Measurements from ENCODE around the gene PRXL2A.
"Not testable (repeated sequence)": the region's sequence is repeated elsewhere in the genome, so short reads cannot be mapped to it uniquely, and the experiment has no call there.

The PRXL2A gene

DNA sequence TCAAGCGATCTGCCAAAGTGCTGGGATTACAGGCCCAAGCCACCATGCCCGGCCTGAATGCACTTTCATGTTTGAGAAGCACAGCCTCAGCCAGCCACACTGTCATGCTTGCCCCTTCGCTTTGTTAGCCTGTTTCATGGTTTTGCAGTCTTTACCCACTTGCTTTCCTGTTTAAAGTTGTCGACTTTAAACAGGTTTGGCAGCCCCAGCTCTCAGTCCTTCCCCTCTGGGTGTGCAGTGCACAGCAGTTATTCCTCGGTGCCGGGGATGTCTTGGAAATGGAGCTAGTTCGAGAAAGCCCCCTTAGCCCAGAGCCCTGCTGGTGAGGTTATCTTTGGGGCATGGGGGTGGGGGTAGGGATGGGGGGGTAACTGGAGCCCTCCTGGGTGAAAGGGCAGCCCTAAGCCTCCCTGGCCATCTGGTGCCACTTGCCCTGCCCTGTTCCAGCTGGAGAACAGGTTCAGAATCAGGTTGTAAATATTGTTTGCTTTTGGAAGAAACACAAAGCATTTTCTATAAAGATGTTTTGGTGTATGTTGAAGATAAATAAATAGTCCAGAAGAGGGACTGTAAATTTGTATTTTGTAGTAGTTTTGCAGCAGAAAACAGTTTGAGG is 60.6 kb downstream of the PRXL2A start:
- H3K27ac ChIP-seq = peak overlapping the region in 20 of 21 experiments; percentile 3 to 99 (median 76)
- H3K4me3 ChIP-seq = peak overlapping the region in 2 of 7 experiments; percentile 7 to 9

DNA sequence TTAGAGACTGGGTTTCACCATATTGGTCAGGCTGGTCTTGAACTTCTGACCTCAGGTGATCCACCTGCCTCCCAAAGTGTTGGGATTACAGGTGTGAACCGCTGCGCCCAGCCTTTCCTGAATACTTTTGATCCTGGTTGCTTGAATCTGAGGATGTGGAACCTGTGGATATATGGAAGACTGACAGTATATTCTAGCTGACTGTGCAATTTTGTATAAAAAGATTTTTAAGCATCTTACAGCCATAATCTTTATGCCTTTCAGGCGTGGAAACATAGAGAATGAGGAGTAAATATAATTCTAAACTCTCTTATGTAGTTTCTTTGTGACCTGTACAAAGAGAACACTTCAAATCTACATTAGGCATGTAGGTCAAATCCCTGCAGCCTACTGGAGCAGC is 61.9 kb downstream of the PRXL2A start:
- no peak overlapping the region for H3K4me3 ChIP-seq
- peak overlapping the region in 17 of 21 experiments; percentile 6 to 99 (median 75) for H3K27ac ChIP-seq

DNA sequence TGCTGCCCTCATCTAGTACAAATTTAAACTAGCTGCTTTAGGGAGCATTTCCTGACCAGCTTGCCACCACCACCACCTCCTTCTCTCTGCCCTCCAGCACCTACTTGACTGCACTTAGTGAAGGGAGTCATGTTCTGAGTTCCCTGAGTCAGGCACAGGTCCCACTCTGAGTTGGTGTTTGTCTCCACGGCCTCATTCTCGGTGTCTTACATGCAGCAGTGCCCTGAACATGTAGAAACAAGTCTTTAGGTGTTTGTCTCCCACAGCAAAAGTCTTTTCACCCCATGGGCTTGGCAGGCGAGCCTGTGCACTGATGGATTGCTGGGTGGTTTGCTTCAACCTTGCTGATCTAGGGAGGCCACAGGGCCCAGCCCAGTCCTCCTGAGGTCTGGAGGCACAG is 62.6 kb downstream of the PRXL2A start:
- H3K27ac ChIP-seq = peak overlapping the region in 19 of 21 experiments; percentile 5 to 99 (median 69)
- no peak overlapping the region for H3K4me3 ChIP-seq

DNA sequence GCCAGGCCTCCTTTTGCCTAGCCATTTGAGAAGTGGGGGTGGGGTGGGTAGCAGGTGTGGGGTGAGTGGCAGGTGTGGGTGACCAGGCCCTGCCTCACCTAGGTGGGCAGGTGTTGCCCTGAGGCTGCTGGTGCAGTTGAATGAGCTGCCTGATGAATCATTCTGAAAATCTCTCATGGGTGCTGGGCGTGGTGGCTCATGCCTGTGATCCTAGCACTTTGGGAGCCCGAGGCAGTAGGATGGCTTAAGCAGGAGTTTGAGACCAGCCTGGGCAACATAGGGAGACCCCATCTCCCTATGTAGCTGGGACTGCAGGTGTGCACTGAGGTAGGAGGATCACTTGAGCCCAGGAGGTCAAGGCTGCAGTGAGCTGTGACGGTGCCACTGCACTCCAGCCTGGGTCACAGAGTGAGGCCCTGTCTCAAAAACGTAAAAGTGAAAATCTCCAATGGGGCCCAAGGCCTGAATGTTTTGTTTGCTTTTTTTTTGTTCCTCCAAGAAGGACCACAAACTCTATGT is 63.4 kb downstream of the PRXL2A start:
- Histone ChIP-seq H3K4me3 (no peak overlapping the region), H3K27ac (peak overlapping the region in 20 of 21 experiments; percentile 5 to 99 (median 68))

DNA sequence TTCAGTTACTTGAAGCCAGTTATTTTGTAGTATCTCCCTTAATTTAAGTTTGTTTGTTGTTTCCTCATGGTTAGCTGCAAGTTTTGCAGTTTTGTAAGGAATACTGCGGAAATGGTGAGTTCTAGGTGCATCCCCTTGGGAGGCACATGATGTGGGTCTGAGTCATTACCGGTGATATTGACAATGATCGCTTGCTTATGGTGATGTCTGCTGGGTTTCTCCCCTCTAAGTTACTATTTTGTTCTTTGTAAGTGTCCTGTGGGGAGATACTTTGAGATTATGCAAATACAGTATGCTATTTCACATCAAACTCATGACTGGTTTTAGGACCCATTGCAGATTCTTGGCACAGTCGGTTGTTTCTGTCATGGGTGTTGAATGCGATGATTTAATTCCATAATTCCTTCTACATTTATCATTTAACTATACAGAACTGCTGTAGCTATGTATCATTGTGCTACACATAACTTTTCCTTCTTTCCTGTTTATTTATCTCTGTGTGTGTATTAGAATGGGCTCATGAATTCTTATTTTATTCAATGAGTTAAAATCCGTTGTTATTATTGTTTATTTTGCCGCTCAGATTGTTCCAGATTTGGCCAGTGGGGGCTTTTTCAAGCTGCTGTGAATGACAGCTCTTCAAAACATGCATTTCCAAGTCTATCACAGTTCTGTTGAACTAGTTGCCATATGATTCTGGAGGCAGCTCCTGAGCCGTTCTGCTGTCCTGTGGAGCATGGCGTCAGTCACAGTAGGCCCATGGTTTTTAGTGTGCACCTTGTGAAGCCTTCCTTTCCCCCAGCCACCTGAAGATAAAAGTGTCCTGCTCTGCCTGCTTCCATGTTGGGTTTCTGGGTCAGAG is 64.1 kb downstream of the PRXL2A start:
- Histone ChIP-seq H3K4me3 (no peak overlapping the region), H3K27ac (peak overlapping the region in 20 of 21 experiments; percentile 10 to 99 (median 76))

DNA sequence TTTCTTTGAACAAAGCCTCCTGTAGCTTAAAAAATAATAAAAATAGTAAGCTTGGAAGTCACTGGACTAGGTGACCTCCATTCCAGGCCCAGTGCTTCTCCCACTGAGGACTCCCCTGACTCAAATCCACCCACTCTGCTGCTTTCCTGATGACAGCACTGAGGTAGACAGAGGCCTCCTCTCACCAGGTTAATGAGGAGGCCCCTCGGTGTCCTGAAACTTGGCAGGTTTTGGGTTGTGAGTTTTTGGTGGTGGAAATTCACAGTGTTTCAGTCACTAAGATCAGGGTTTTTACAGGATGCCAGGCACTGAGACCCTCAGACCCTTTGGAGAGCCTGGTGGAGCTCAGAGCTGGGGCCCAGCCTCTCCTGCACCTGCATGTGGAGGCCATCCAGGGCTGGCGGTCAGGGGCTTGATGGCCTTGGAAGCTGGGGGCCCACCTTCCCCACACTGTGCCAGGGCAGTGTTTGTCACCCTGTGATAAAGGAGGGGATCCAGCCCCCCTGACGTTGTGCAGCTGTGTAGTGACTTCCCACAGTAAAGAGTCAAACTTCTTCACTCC is 64.8 kb downstream of the PRXL2A start:
- peak overlapping the region in 20 of 21 experiments; percentile 10 to 99 (median 76) for H3K27ac ChIP-seq
- no peak overlapping the region for H3K4me3 ChIP-seq

DNA sequence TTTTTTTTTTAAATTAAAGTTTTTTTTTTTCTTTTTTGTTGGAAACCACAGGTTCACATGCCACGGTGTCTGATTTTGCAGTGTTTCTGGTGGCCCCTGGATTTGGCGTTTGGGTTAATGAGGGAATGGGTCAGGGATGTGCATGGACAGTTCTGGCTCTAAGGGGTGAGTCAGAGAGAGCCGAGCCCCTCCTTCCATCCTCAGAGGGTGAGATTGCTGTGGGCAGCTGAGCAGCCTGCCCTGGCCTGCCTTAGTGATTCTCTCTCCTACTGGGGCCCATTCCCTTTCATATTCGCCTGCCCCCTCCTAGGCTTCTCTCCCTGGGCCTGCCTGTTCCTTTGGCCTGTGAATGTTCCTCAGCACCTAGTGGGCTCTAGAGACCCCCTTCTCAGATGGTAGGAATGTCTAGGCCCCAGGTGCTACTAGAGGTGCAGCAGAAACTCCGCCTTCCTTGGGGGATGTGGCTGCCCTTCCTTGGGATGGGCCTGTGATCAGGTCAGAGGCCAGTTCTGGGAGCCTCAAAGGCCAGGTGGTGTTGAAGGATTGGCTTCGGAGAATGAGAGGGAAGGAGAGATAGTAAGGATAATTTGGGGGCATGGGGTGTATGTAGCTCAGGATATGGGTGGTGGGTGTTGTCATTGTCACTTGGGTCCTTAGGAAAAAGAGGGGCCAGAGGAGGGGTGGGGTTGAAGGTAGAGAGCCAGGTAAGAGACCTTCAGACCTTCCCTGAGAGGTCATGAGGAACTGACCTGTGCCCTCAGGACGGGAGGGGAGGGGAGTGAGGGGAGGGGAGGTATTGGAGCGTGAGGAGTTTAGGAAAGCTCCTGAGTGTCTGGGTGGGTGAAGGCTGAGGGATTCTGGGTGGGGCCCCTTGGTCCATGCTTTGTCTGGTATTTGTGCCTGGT is 65.6 kb downstream of the PRXL2A start:
- peak overlapping the region in 18 of 21 experiments; percentile 29 to 99 (median 76) for H3K27ac ChIP-seq
- no peak overlapping the region for H3K4me3 ChIP-seq

DNA sequence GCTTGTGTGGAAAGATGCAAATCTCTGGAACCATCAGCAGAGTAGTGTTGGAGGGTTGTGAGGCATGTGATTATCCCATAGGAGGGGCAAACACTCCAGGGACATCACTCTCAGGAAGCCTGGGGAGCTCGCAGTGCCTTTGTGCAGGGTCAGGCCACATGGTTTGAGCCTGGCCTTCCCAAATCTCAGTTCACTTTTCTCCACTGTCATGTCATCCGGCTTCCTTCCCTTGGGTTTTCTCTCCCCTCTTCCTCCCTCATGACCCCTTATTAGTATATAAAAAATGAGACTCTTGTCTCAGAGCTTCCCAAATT is 66.2 kb downstream of the PRXL2A start:
- Histone ChIP-seq H3K4me3 (no peak overlapping the region), H3K27ac (peak overlapping the region in 15 of 21 experiments; percentile 8 to 99 (median 76))

DNA sequence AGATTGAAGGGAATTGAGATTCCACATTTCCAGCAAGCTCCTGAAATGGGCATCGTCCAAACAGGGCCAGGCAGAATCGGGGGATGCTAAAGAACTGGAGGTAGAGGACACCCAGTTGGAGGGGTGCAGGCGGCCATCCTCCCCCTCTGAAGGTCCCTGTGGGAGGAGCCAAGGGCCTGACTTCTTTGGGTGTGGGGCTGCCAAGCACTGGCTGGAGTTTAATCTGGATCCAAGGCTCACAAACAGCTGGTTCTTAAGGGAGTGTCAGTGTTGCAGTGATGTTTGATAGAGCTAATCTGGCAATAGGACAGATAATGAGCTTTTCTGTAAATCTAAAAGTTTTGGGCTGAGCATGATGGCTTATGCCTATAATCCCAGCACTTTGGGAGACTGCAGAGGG is 66.6 kb downstream of the PRXL2A start:
- Histone ChIP-seq H3K4me3 (no peak overlapping the region), H3K27ac (peak overlapping the region in 16 of 21 experiments; percentile 7 to 99 (median 73))

DNA sequence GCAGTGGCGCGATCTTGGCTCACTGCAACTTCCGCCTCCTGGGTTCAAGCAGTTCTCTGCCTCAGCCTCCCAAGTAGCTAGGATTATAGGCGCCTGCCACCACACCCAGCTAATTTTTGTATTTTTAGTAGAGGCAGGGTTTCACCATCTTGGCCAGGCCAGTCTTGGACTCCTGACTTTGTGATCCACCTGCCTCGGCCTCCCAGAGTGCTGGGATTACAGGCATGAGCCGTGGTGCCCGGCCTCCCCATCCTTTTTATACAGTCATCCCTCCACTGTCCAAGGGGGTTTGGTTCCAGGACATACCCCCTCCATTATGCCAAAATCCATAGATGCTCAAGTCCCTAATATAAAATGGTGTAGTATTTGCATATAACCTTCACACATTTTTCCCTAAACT is 67.3 kb downstream of the PRXL2A start:
- peak overlapping the region in 8 of 21 experiments; percentile 61 to 99 (median 80) for H3K27ac ChIP-seq
- not testable (repeated sequence) for H3K4me3 ChIP-seq

DNA sequence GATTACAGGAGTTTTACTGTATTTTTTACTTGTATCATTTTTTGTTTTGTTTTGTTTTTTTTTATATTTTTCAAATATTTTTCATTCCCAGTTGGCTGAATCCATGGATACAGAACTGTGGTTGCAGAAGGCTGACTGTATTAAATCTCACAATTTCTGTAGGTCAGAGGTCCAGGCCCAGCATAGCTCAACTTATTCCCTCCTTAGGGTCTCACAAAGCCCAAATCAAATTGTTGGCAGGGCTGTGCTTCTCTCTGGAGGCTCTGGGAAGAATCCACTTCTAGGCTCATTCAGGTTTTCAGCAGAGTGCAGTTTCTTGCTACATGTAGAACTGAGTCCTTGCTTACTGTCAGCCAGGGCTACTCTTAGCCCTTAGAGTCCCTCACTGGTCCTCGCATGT is 68.3 kb downstream of the PRXL2A start:
- Histone ChIP-seq H3K4me3 (no peak overlapping the region), H3K27ac (peak overlapping the region in 7 of 21 experiments; percentile 5 to 46 (median 24))

DNA sequence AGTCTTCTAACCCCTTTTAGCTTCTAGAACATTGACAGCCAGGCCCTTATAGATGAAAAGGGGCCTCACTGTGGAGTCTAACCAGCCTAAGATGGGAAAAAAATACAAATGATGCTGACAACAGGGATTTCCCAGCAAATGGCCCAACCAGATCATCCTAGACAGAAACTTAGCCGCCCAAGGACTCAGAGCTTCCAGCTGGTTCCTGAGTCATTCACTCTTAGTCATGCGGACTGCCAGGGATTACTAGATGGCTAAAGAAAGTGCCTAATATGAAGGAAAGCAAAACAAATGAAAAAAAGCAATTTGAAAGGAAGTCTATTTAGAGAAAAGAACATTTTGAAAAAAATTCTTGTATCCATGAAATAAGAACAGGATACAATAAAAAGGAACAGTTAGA is 69.5 kb downstream of the PRXL2A start:
- Histone ChIP-seq H3K27ac (peak overlapping the region in 6 of 21 experiments; percentile 3 to 47 (median 22)), H3K4me3 (no peak overlapping the region)

DNA sequence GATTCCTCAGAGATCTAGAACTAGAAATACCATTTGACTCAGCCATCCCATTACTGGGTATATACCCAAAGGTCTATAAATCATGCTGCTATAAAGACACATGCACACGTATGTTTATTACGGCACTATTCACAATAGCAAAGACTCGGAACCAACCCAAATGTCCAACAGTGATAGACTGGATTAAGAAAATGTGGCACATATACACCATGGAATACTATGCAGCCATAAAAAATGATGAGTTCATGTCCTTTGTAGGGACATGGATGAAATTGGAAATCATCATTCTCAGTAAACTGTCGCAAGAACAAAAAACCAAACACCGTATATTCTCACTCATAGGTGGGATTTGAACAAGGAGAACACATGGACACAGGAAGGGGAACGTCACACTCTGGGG is 72.0 kb downstream of the PRXL2A start:
- not testable (repeated sequence) for H3K4me3 ChIP-seq, H3K27ac ChIP-seq

DNA sequence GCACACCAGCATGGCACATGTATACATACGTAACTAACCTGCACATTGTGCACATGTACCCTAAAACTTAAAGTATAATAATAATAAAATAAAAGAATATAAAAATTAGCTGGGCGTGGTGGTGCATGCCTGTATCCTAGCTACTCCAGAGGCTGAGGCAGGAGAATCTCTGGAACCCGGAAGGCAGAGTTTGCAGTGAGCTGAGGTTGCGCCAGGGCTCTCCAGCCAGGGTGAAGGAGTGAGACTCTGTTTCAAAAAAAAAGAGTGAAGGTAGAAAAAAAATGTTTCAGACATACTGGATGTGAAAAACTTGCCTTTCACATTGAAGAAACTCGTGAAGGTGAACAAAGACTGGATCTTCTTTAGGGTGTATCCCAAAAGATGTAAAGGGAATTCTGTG is 72.5 kb downstream of the PRXL2A start:
- no peak overlapping the region for H3K27ac ChIP-seq
- H3K4me3 ChIP-seq = no peak overlapping the region

DNA sequence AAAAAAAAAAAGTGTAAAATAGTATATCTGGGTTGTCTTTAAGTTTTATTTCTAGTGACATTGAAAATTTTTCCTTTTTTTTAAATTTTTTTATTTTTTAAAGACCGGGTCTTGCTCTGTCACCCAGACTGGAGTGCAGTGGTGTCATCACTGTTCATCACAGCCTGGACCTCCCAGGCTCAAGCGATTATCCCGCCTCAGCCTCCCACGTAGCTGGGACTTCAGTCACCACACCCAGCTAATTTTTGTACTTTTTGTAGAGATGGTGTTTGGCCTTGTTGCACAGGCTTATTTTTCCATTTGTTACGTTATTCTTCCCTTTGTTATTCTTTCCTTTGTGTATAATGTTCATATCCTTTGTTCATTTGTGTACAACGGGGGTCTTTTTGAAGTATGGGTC is 75.9 kb downstream of the PRXL2A start:
- no peak overlapping the region for H3K4me3 ChIP-seq
- H3K27ac ChIP-seq = peak overlapping the region in 11 of 21 experiments; percentile 8 to 86 (median 52)

DNA sequence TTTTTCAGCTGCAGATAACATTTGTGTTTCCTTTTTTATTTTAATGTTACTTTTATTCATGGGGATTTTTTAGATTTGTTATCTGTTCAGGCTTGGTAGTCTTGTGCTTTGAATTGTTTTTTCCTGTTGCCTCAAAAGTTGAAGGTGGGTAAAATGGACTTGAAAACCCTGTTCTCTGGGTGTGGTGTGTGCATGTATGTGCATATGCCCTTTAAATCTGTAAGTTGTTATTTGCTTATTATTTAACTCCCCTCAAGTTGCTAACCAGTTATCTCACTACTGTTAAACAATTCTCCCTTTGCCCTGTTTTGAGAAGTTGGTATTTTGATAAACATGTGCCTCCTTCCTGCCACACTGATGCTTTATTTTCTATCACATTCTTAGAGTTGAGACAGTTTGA is 76.3 kb downstream of the PRXL2A start:
- Histone ChIP-seq H3K27ac (peak overlapping the region in 11 of 21 experiments; percentile 8 to 86 (median 64)), H3K4me3 (no peak overlapping the region)

DNA sequence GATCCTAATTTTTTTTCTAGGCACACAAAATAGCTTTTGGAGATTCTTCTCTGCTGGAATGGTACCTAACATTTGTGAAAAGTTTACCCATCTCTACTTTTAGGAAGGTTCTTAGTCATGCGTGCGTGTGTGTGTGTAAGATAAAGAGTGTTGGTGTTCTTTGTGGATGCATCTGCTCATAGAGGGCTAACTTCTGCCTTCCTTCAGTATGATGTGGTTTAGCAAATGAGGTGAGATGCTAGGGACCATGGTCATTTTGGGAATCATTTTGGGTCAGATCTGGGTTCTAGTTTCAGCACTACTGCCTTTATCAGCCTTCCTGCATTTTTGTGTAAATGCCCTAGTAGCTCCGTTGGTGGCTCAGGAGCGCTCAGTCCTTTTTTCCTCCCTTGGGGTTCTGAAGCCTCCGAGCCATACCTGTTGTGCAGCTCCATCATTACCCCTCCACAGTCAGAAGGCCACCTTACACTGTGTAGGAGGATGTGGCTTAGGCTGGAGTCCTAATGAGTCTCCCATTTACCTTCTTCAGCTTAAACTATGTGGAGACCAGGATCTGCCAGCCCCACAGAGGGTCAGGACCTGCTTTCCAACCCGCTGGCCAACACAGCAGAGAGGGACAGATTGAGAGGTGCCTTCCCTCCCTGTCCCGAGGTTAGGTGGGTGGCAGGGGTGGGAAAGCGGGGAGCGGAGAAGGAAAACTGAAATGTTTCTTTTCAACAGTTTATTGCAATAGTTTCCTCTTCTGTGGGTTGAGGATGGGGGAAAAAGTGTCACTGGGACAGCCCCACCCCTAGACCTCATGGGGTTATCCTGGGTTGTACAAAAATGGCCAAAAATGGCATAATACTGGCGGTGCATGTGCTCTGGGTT is 77.0 kb downstream of the PRXL2A start:
- Histone ChIP-seq H3K27ac (peak overlapping the region in 17 of 21 experiments; percentile 8 to 86 (median 57)), H3K4me3 (no peak overlapping the region)

DNA sequence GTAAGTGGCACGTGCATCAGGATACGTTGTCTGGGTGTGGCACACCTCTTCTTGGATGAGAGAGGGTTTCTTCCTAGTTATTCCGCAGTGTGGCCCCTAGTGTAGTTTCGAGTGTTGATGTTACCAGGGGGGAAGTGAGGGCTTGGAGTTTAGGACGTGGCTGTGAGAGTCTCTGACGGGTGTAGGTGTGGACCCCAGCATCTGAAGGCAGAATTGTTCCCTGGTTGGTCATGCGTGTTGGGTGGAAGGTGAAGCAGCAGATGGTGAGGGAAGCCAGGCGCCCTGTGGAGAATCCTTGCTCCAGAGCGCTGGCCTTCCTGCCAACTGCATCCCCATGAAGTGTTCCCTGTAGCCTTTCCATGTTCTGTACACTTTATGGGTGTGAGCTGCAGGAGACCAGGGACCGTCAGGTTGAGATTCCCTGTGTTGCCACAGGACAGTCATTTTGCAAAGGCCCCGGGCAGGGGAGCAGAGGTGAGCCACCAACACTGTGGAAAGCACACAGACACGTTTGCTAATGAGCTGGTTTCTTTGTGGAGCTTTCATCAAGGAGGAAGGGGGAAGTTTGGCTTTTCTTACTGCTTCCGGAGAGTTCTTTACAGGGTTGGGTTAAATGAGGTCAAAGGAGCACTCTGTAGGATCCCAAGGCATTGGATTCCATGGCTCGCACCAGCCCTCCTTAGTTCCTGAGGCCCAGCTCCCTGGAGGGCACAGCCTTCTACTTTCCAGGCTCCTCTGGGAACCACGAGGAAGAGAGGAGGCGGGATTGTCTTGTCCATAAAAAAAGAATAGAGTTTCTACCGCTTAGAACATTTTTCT is 77.8 kb downstream of the PRXL2A start:
- no peak overlapping the region for H3K4me3 ChIP-seq
- H3K27ac ChIP-seq = peak overlapping the region in 18 of 21 experiments; percentile 6 to 86 (median 55)
